ENCODE data around the gene NCOA7.
"Not testable (repeated sequence)": the region's sequence is repeated elsewhere in the genome, so short reads cannot be mapped to it uniquely, and the experiment has no call there.

Gene NCOA7

GRCh38 chr6:125792172-125792571 lies 1.4 kb downstream of the NCOA7 start:
- no peak for DNase-seq

GRCh38 chr6:125792680-125793079 lies 1.9 kb downstream of the NCOA7 start:
- no peak for DNase-seq

GRCh38 chr6:125793280-125793679 lies 2.5 kb downstream of the NCOA7 start:
- no peak for DNase-seq

- no peak for DNase-seq
Observed at GRCh38 chr6:125793863-125794262, 3.1 kb downstream of the NCOA7 start.

- no peak for DNase-seq
Observed at GRCh38 chr6:125794342-125795137, 3.8 kb downstream of the NCOA7 start.

- DNase-seq = no peak
Observed at GRCh38 chr6:125795301-125795700, 4.5 kb downstream of the NCOA7 start.

GRCh38 chr6:125797120-125797885 lies 6.5 kb downstream of the NCOA7 start:
- no peak for DNase-seq

GRCh38 chr6:125797886-125798444 lies 7.2 kb downstream of the NCOA7 start:
- no peak for DNase-seq

GRCh38 chr6:125798734-125799508 lies 8.2 kb downstream of the NCOA7 start:
- DNase-seq = no peak

- no peak for DNase-seq
Observed at GRCh38 chr6:125802383-125802782, 11.6 kb downstream of the NCOA7 start.

- DNase-seq = no peak
Observed at GRCh38 chr6:125802943-125803377, 12.2 kb downstream of the NCOA7 start.

GRCh38 chr6:125804264-125804663 lies 13.5 kb downstream of the NCOA7 start:
- no peak for DNase-seq

- not testable (repeated sequence) for DNase-seq
Observed at GRCh38 chr6:125804866-125805425, 14.2 kb downstream of the NCOA7 start.

- no peak for DNase-seq
Observed at GRCh38 chr6:125806813-125807212, 16.1 kb downstream of the NCOA7 start.

- DNase-seq = no peak
Observed at GRCh38 chr6:125807293-125807692, 16.5 kb downstream of the NCOA7 start.

- DNase-seq = peak; percentile 64
Observed at GRCh38 chr6:125808060-125808459, 17.3 kb downstream of the NCOA7 start.

- no peak for DNase-seq
Observed at GRCh38 chr6:125808591-125808990, 17.8 kb downstream of the NCOA7 start.

- DNase-seq = peak; percentile 84
Observed at GRCh38 chr6:125809570-125810170, 18.9 kb downstream of the NCOA7 start.

- DNase-seq = peak; percentile 51
Observed at GRCh38 chr6:125810445-125810844, 19.7 kb downstream of the NCOA7 start.

GRCh38 chr6:125811259-125811658 lies 20.5 kb downstream of the NCOA7 start:
- no peak for DNase-seq

GRCh38 chr6:125812394-125813292 lies 21.9 kb downstream of the NCOA7 start:
- no peak for DNase-seq

Data from NCI-H526 treated with DMSO at 0.1 percent for 48 hours (cell line).